Large intestine (tissue), 3 donors: ENCODE results near the gene TIMM22. TPM values are rescaled to one million over a fixed set of nuclear protein-coding genes. Genes with fewer than 3 reads are reported as not detected.
"Not testable (repeated sequence)": the region's sequence is repeated elsewhere in the genome, so short reads cannot be mapped to it uniquely, and the experiment has no call there.

ENCODE experiments used
- DNase-seq, 2 donors: peaks; one replicate each; pipeline versions ENCODE4 v3.0.0 to v3.0.0-alpha.2; 2013
- H3K27ac ChIP-seq: one replicate; pipeline ENCODE4 v1.5.1; 2013; ENCODE audit warnings: low read length
- H3K27me3 ChIP-seq: 2 replicates; pipeline ENCODE4 v1.6.1; 2013; ENCODE audit warnings: low read length; ENCODE audit not compliant: control insufficient read depth, insufficient read depth
- H3K36me3 ChIP-seq: 2 replicates; pipeline ENCODE4 v1.6.1; 2013; ENCODE audit warnings: low read length; ENCODE audit not compliant: control insufficient read depth, insufficient read depth
- H3K4me1 ChIP-seq: one replicate; pipeline ENCODE4 v1.6.1; 2013; ENCODE audit warnings: low read length; ENCODE audit not compliant: control insufficient read depth, insufficient read depth
- H3K4me3 ChIP-seq: one replicate; pipeline ENCODE4 v1.5.1; 2013; ENCODE audit warnings: low read length
- H3K9me3 ChIP-seq: one replicate; pipeline ENCODE4 v1.6.1; 2013; ENCODE audit warnings: mild to moderate bottlenecking, low read depth, low read length, moderate library complexity; ENCODE audit not compliant: control insufficient read depth
- WGBS: methylation state at CpG from one replicate; pipeline ENCODE4 v1.1.5; 2013; ENCODE audit warnings: low lambda C conversion rate; ENCODE audit not compliant: insufficient coverage; 5-methylcytosine and 5-hydroxymethylcytosine counted together
- polyA plus RNA-seq: library from polyadenylated mRNA; unstranded; fragments of 120-200 nt; gene quantifications from one replicate; pipeline ENCODE4 v1.2.1, GENCODE V29; 2013

The TIMM22 gene
- polyA plus RNA-seq, 1 donor: 10.0 TPM

- H3K4me1 ChIP-seq, H3K27ac ChIP-seq, H3K9me3 ChIP-seq, DNase-seq, H3K4me3 ChIP-seq, H3K36me3 ChIP-seq: not testable (repeated sequence)
- peaks cover 24% of the 10 kb centered on the region for H3K27me3 ChIP-seq
- no CpG with 5 or more reads among the region's 14 CpGs for WGBS
These were observed 25.1 kb upstream of the TIMM22 start for GRCh38 chr17:971861-972260.

DNA sequence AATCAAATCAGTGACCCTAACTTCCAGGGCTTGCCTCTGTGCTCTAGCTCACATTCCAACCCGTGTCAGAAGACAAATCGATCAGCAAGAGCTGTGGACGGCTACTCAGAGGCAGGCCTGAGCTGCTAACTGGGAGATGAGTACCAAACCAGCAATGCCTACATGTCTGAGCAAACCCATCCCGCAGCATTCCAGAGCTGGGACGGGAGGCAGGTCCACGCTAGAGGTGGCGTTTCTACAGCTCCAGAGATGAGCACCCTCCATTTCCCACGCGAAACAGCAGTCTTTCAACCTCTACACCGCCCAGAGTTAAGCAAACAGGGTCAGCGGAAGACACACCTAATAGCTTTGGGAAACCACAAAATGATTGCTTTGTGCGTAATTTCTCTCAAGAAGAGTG, 23.9 kb upstream of the TIMM22 start:
- Histone ChIP-seq H3K27me3 (peaks cover 31% of the 10 kb centered on the region), H3K27ac (no peak overlapping the region)
- WGBS: no CpG with 5 or more reads among the region's 12 CpGs

GRCh38 chr17:974778-975177, 22.2 kb upstream of the TIMM22 start:
- H3K4me3 ChIP-seq, H3K4me1 ChIP-seq, H3K27ac ChIP-seq, H3K9me3 ChIP-seq, DNase-seq, H3K36me3 ChIP-seq: not testable (repeated sequence)
- H3K27me3 ChIP-seq: peaks cover 33% of the 10 kb centered on the region
- WGBS: no CpG with 5 or more reads among the region's 2 CpGs

More for the DNA sequence above, 23.9 kb upstream of the TIMM22 start:
- Histone ChIP-seq H3K4me1 (peaks cover 3% of the 10 kb centered on the region), H3K4me3 (no peak overlapping the region), H3K9me3 (no peaks in the 10 kb centered on the region), H3K36me3 (no peaks in the 10 kb centered on the region)
- DNase-seq: no peak

DNA sequence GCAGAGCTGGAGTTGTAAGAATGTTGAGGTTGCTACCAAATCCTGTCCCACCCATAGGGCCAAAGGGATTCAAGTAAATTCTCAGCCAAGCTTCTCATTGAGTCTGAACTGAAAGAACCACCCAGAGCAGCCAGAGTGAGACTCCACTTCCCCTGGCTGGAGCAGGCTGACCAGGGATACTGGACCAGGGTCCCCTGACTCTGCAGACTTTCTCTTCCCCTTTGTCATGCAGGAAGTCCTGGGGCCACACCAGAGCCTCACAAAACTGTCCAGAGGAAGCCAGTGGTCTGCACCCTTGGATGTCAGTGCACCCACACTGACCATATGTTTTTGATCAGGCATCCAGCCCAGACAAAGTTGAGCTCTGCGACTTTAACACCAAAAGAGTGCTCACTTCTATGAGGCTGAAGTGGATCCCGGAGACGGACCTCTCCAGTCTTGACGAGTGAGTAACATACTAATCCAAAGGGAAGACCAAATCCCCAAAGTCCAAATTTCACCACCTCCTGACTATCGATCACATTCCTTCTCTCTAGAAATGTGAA, 21.5 kb upstream of the TIMM22 start:
- no peak for DNase-seq
- H3K4me3 ChIP-seq: no peak overlapping the region
- H3K27me3 ChIP-seq: peaks cover 27% of the 10 kb centered on the region
- H3K36me3 ChIP-seq: no peaks in the 10 kb centered on the region
- H3K4me1 ChIP-seq: peaks cover 5% of the 10 kb centered on the region
- peaks cover 2% of the 10 kb centered on the region for H3K9me3 ChIP-seq
- no CpG with 5 or more reads among the region's 5 CpGs for WGBS
- H3K27ac ChIP-seq: no peak overlapping the region

- H3K27ac ChIP-seq: no peak overlapping the region
- H3K4me3 ChIP-seq: no peak overlapping the region
- DNase-seq: no peak
- peaks cover 7% of the 10 kb centered on the region for H3K4me1 ChIP-seq
- no peaks in the 10 kb centered on the region for H3K36me3 ChIP-seq
- no CpG with 5 or more reads among the region's 6 CpGs for WGBS
- H3K9me3 ChIP-seq: peaks cover 2% of the 10 kb centered on the region
- peaks cover 21% of the 10 kb centered on the region for H3K27me3 ChIP-seq
These were observed 20.6 kb upstream of the TIMM22 start for GRCh38 chr17:976312-976711.

DNA sequence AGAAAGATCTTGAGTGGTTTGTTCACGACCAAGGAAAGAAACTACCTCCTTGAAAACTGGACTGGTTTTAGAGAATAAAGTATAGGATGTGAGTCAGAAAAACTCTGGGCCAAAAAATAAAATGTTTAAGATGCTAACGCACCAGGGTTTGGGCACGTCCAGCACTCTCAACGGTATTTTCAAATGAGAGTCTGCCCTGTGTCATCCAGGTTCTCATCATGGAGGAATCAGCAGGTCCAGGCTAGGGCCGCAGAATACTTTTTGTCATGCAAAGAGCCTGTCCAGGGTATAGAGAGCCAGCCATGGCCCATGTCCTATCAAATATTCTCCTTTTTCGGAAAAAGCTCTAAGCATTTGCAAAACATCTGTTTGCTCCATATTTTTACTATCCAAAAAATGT, 19.8 kb upstream of the TIMM22 start:
- DNase-seq: no peak
- no peaks in the 10 kb centered on the region for H3K36me3 ChIP-seq
- 80% methylated on average over 2 of the region's 6 CpGs for WGBS
- peaks cover 2% of the 10 kb centered on the region for H3K9me3 ChIP-seq
- H3K4me1 ChIP-seq: peaks cover 7% of the 10 kb centered on the region
- H3K27me3 ChIP-seq: peaks cover 21% of the 10 kb centered on the region
- H3K4me3 ChIP-seq: no peak overlapping the region
- no peak overlapping the region for H3K27ac ChIP-seq

GRCh38 chr17:978103-979093, 18.5 kb upstream of the TIMM22 start:
- peaks cover 21% of the 10 kb centered on the region for H3K27me3 ChIP-seq
- whole genome bisulfite sequencing: no CpG with 5 or more reads among the region's 72 CpGs
- H3K9me3 ChIP-seq: peaks cover 2% of the 10 kb centered on the region
- DNase-seq: no peak
- peak overlapping the region; percentile 44 for H3K27ac ChIP-seq
- H3K4me3 ChIP-seq: peak overlapping the region; percentile 51
- H3K4me1 ChIP-seq: peaks cover 7% of the 10 kb centered on the region
- no peaks in the 10 kb centered on the region for H3K36me3 ChIP-seq

- Histone ChIP-seq H3K4me1 (peaks cover 7% of the 10 kb centered on the region), H3K4me3 (peak overlapping the region; percentile 40), H3K27me3 (peaks cover 21% of the 10 kb centered on the region), H3K36me3 (no peaks in the 10 kb centered on the region), H3K27ac (no peak overlapping the region), H3K9me3 (peaks cover 2% of the 10 kb centered on the region)
- DNase-seq: no peak
- no CpG with 5 or more reads among the region's 42 CpGs for WGBS
These were observed 17.8 kb upstream of the TIMM22 start for GRCh38 chr17:979212-979538.

- H3K27me3 ChIP-seq: peaks cover 21% of the 10 kb centered on the region
- peak within 1 kb of the TSS; percentile 58 for H3K4me3 ChIP-seq
- DNase-seq: peak; percentile 56 to 76
- H3K9me3 ChIP-seq: peaks cover 2% of the 10 kb centered on the region
- no peaks in the 10 kb centered on the region for H3K36me3 ChIP-seq
- H3K4me1 ChIP-seq: peaks cover 7% of the 10 kb centered on the region
- peak within 1 kb of the TSS; percentile 66 for H3K27ac ChIP-seq
- no CpG with 5 or more reads among the region's 94 CpGs for WGBS
These were observed 17.2 kb upstream of the TIMM22 start, which contains the start of gene NXN for GRCh38 chr17:979539-980405. NXN (minus strand) TSS chr17:979776.
